Kidney (tissue), 14 donors: ENCODE data around the gene GAS7. TPM values are rescaled to one million over a fixed set of nuclear protein-coding genes. Genes with fewer than 3 reads are reported as not detected.
A peak's percentile ranks its signal among the peaks of the same experiment; 100 is the strongest.
"Not testable (repeated sequence)": the region's sequence is repeated elsewhere in the genome, so short reads cannot be mapped to it uniquely, and the experiment has no call there.

ENCODE experiments used
- DNase-seq, 5 donors: peaks; one replicate each; pipeline ENCODE4 v3.0.0-alpha.2; 2013 to 2020
- FAIRE-seq: peaks from 2 replicates; lab custom pipeline; 2012; peaks lifted over from hg19 to GRCh38; lab: Jason Lieb, UNC
- H3K27ac ChIP-seq, 2 donors: one replicate each; pipeline ENCODE4 v1.7.0; 2013; ENCODE audit warnings: low read depth in 2 of 2, low read length in 2 of 2, inconsistent platforms in 1 of 2
- H3K27me3 ChIP-seq: one replicate; pipeline ENCODE4 v1.7.1; 2013; ENCODE audit warnings: low read length, inconsistent platforms; ENCODE audit not compliant: control insufficient read depth, insufficient read depth
- H3K36me3 ChIP-seq, 3 donors: one replicate each; pipeline versions ENCODE4 v1.7.0 to v1.7.1; 2013; ENCODE audit warnings: low read length in 3 of 3, control low read depth in 1 of 3, inconsistent platforms in 1 of 3; ENCODE audit not compliant: insufficient read depth in 3 of 3, control insufficient read depth in 2 of 3
- H3K4me1 ChIP-seq, 3 donors: one replicate each; pipeline versions ENCODE4 v1.7.0 to v1.7.1; 2013; ENCODE audit warnings: low read length in 3 of 3, inconsistent platforms in 1 of 3, low read depth in 1 of 3; ENCODE audit not compliant: control insufficient read depth in 2 of 3, insufficient read depth in 2 of 3
- H3K4me3 ChIP-seq, 3 donors: one replicate each; pipeline versions ENCODE4 v1.7.0 to v1.8.1; 2013; ENCODE audit warnings: low read length in 3 of 3, control low read depth in 1 of 3, inconsistent platforms in 1 of 3
- H3K9ac ChIP-seq, 3 donors: one replicate each; pipeline versions ENCODE4 v1.7.0 to v1.7.1; 2013; ENCODE audit warnings: low read length in 3 of 3, control low read depth in 1 of 3, inconsistent platforms in 1 of 3
- H3K9me3 ChIP-seq, 3 donors: one replicate each; pipeline versions ENCODE4 v1.7.0 to v1.7.1; 2013; ENCODE audit warnings: low read length in 3 of 3, control low read depth in 1 of 3, inconsistent platforms in 1 of 3; ENCODE audit not compliant: control insufficient read depth in 2 of 3, insufficient read depth in 1 of 3
- CTCF ChIP-seq: IDR thresholded peaks from 3 replicates; pipeline ENCODE4 v1.5.1; 2012; ENCODE audit warnings: mild to moderate bottlenecking, moderate library complexity, borderline replicate concordance; ENCODE audit not compliant: insufficient read depth; ENCODE audit errors: extremely low read depth
- intact Hi-C: fragments of 100-400 bp; cut with DNase I; formaldehyde crosslinking; loops from one replicate; pipeline ENCODE4 v1.11.1; 2022
- polyA plus RNA-seq: library from polyadenylated mRNA; stranded (reverse); fragments of 350-450 nt; fragmentation: Illumina TruSeq; extraction: RNeasy Lipid Tissue Mini Kit (QIAGEN cat#74804); gene quantifications from one replicate; pipeline ENCODE4 v1.2.3, GENCODE V29; 2014; ENCODE audit warnings: low read depth, low replicate concordance; ENCODE audit not compliant: insufficient read depth
- total RNA-seq: library from RNA; stranded (reverse); fragmentation: NEBNext Ultra II Directional; extraction: Animal tissue kit (Norgen Biotek cat#: 25700); gene quantifications from one replicate; pipeline ENCODE4 v1.2.1, GENCODE V29; 2021
- donor health status: control.
- donor health status: control.
- donor health status: control.
- donor health status: control.
- donor health status: control.
- donor health status: DM: yes; HTN: yes; CAD: no.
- donor health status: Normal renal cell carcinoma (clear cell type).

Gene GAS7
- total and polyA plus RNA-seq, 2 donors from 2014 or later = 1.1 to 20.5 TPM

DNA sequence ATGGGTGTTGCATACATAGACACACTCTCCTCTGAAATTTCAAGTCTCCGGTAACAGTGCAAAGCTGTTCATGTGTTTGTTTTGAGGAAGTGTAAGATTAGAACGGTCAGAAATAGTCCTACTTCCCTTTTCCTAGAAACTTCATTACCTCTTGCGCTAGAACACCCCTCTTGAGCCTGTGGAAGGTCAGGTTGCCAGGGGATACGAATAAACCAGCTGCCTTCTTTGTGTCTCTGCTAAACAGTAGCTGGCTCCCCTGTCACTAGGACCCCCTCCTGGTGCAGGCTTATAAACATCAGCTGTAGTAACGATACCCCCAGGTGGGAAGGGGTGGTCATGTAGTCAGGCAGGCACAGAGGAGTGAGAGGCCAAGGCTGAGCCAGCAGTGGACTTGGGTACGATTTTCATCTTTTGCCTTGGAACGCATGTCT is 179.9 kb downstream of the GAS7 start:
- TF ChIP-seq CTCF = no peak
- H3K4me3 ChIP-seq = no peak overlapping the region
- DNase-seq = peak in 3 of 5 donors; percentile 53 to 65 (median 64)
- no peak for FAIRE-seq
- H3K27ac ChIP-seq = no peak overlapping the region
- H3K27me3 ChIP-seq = no peaks in the 10 kb centered on the region
- peaks cover 0 to 3% (median 0%) of the 10 kb centered on the region in 3 donors for H3K4me1 ChIP-seq
- intact Hi-C loops = no loop called here
- no peak overlapping the region for H3K9ac ChIP-seq
- H3K9me3 ChIP-seq = no peaks in the 10 kb centered on the region
- no peaks in the 10 kb centered on the region for H3K36me3 ChIP-seq

DNA sequence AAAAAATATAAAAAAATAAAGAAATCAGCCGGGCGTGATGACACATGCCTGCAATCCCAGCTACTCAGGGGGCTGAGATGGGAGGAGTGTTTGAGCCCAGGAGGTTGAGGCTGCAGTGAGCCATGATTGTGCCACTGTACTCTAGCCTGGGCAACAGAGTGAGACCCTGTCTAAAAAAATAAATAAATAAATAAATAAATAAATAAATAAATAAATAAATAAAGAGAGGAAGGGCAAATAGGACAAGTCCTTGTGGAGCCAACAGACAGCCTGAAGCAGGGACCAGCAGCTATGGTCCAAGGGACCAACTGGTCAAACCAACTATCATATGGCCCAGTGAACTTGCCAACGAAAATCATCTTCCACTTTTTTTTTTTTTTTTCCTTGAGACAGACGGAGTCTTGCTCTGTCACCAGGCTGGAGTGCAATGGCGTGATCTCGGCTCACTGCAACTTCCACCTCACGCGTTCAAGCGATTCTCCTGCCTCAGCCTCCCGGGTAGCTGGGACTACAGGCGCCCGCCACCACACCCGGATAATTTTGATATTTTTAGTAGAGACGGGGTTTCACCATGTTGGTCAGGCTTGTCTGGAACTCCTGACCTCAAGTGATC is 181.3 kb downstream of the GAS7 start:
- FAIRE-seq, H3K27me3 ChIP-seq, H3K9me3 ChIP-seq, H3K9ac ChIP-seq, H3K4me3 ChIP-seq, H3K4me1 ChIP-seq, H3K36me3 ChIP-seq, intact Hi-C loops, DNase-seq, H3K27ac ChIP-seq: not testable (repeated sequence)

- no peaks in the 10 kb centered on the region for H3K4me1 ChIP-seq
- intact Hi-C loops = no loop called here
- no peak overlapping the region for H3K9ac ChIP-seq
- no peak overlapping the region for H3K27ac ChIP-seq
- H3K9me3 ChIP-seq = no peaks in the 10 kb centered on the region
- H3K4me3 ChIP-seq = no peak overlapping the region
- H3K36me3 ChIP-seq = no peaks in the 10 kb centered on the region
- no peaks in the 10 kb centered on the region for H3K27me3 ChIP-seq
- TF ChIP-seq CTCF = no peak
- FAIRE-seq (no peak), DNase-seq (no peak)
These were observed 184.9 kb downstream of the GAS7 start for GRCh38 chr17:10013365-10014112.

- H3K9ac ChIP-seq = no peak overlapping the region
- H3K9me3 ChIP-seq = no peaks in the 10 kb centered on the region
- intact Hi-C loops = no loop called here
- FAIRE-seq (no peak), DNase-seq (no peak)
- H3K27me3 ChIP-seq = no peaks in the 10 kb centered on the region
- H3K36me3 ChIP-seq = no peaks in the 10 kb centered on the region
- no peak overlapping the region for H3K4me3 ChIP-seq
- no peak overlapping the region for H3K27ac ChIP-seq
- no peaks in the 10 kb centered on the region for H3K4me1 ChIP-seq
- no peak for TF ChIP-seq CTCF
These were observed 187.7 kb downstream of the GAS7 start for GRCh38 chr17:10010752-10011151.
